Uterus (tissue), 4 donors: ENCODE results near the gene SRCIN1. TPM values are rescaled to one million over a fixed set of nuclear protein-coding genes. Genes with fewer than 3 reads are reported as not detected.

ENCODE experiments used
- DNase-seq, 2 donors: peaks; one replicate each; pipeline ENCODE4 v3.0.0-alpha.2; 2019 to 2020
- H3K27ac ChIP-seq, 2 donors: fragments of 200-600 bp; sonication (generic); 1 replicate in 1 of 2; 2 replicates in 1 of 2; pipeline ENCODE4 v1.5.1; 2016 to 2018
- H3K27me3 ChIP-seq, 2 donors: fragments of 200-600 bp; sonication (generic); one replicate each; pipeline ENCODE4 v1.5.1; 2018 to 2019; ENCODE audit warnings: control low read depth in 1 of 2
- H3K36me3 ChIP-seq, 2 donors: fragments of 200-600 bp; sonication (generic); one replicate each; pipeline ENCODE4 v1.5.1; 2019; ENCODE audit warnings: control low read depth in 1 of 2
- H3K4me1 ChIP-seq, 2 donors: fragments of 200-600 bp; sonication (generic); one replicate each; pipeline ENCODE4 v1.5.1; 2018 to 2019; ENCODE audit warnings: control low read depth in 1 of 2
- H3K4me3 ChIP-seq, 2 donors: fragments of 200-600 bp; sonication (generic); 1 replicate in 1 of 2; 2 replicates in 1 of 2; pipeline ENCODE4 v1.5.1; 2018 to 2019; ENCODE audit warnings: mild to moderate bottlenecking in 1 of 2
- H3K9me3 ChIP-seq, 2 donors: fragments of 200-600 bp; sonication (generic); one replicate each; pipeline ENCODE4 v1.5.1; 2019; ENCODE audit warnings: control low read depth in 1 of 2
- CTCF ChIP-seq, 4 experiments: fragments of 200-600 bp in 2 of 4; fragments of 450-650 bp in 2 of 4; sonication (generic) in 2 of 4; IDR thresholded peaks; one replicate each; pipeline ENCODE4 v1.5.1; 2016 to 2019; ENCODE audit warnings: antibody characterized with exemption in 4 of 4, mild to moderate bottlenecking in 2 of 4, moderate library complexity in 1 of 4
- POLR2A ChIP-seq, 2 donors: fragments of 450-650 bp; IDR thresholded peaks; one replicate each; pipeline ENCODE4 v1.6.1; 2016; ENCODE audit warnings: antibody characterized with exemption in 2 of 2, mild to moderate bottlenecking in 1 of 2, moderate library complexity in 1 of 2
- intact Hi-C: fragments of 100-400 bp; cut with DNase I; formaldehyde crosslinking; loops from one replicate; pipeline ENCODE4 v1.15.1; 2023; ENCODE audit warnings: low total_unique reads
- total RNA-seq, 4 donors: library from RNA; depleted of rRNA in 3 of 4; stranded (reverse); fragments of >200 nt in 3 of 4; gene quantifications; one replicate each; pipeline versions ENCODE4 v1.1.0 to v1.2.4, GENCODE V29; 2014 to 2023
- donor health status: DM: yes; HTN: yes; CAD: no.

The SRCIN1 gene
- total RNA-seq, 4 donors from 2014 or later: 3.4 to 6.6 TPM; not detected in 2

- intact Hi-C loops: no loop called here
- Histone ChIP-seq H3K36me3 (no peaks in the 10 kb centered on the region), H3K27ac (no peak overlapping the region), H3K9me3 (no peaks in the 10 kb centered on the region), H3K4me1 (no peaks in the 10 kb centered on the region), H3K4me3 (no peak overlapping the region), H3K27me3 (no peaks in the 10 kb centered on the region)
- TF ChIP-seq CTCF (IDR thresholded peaks at IDR 0.05) (no peak), POLR2A (IDR thresholded peaks at IDR 0.05) (no peak)
- DNase-seq: no peak
These were observed 17.6 kb downstream of the SRCIN1 start for GRCh38 chr17:38587947-38588787.

- TF ChIP-seq CTCF (IDR thresholded peaks at IDR 0.05) (no peak), POLR2A (IDR thresholded peaks at IDR 0.05) (no peak)
- no peak overlapping the region for H3K4me3 ChIP-seq
- H3K4me1 ChIP-seq: no peaks in the 10 kb centered on the region
- DNase-seq: no peak
- H3K27ac ChIP-seq: no peak overlapping the region
- no peaks in the 10 kb centered on the region for H3K36me3 ChIP-seq
- H3K27me3 ChIP-seq: no peaks in the 10 kb centered on the region
- intact Hi-C loops: no loop called here
- no peaks in the 10 kb centered on the region for H3K9me3 ChIP-seq
These were observed 18.5 kb downstream of the SRCIN1 start for GRCh38 chr17:38587203-38587602.

- intact Hi-C loops: no loop called here
- no peaks in the 10 kb centered on the region for H3K27me3 ChIP-seq
These were observed 19.0 kb downstream of the SRCIN1 start for GRCh38 chr17:38586788-38587187.

GRCh38 chr17:38585918-38586529 is 19.7 kb downstream of the SRCIN1 start:
- H3K27me3 ChIP-seq: no peaks in the 10 kb centered on the region
- no peak for TF ChIP-seq POLR2A (IDR thresholded peaks at IDR 0.05)
- TF ChIP-seq CTCF (IDR thresholded peaks at IDR 0.05): no peak
- no peaks in the 10 kb centered on the region for H3K4me1 ChIP-seq
- no peak for DNase-seq
- intact Hi-C loops: no loop called here
- no peaks in the 10 kb centered on the region for H3K36me3 ChIP-seq
- no peak overlapping the region for H3K4me3 ChIP-seq
- no peaks in the 10 kb centered on the region for H3K9me3 ChIP-seq
- H3K27ac ChIP-seq: no peak overlapping the region

More at GRCh38 chr17:38586788-38587187, 19.0 kb downstream of the SRCIN1 start:
- H3K27ac ChIP-seq: no peak overlapping the region
- no peak overlapping the region for H3K4me3 ChIP-seq
- TF ChIP-seq CTCF (IDR thresholded peaks at IDR 0.05) (no peak), POLR2A (IDR thresholded peaks at IDR 0.05) (no peak)
- no peaks in the 10 kb centered on the region for H3K36me3 ChIP-seq
- no peaks in the 10 kb centered on the region for H3K9me3 ChIP-seq
- H3K4me1 ChIP-seq: no peaks in the 10 kb centered on the region
- no peak for DNase-seq
